NCI-H526 treated with DMSO at 0.1 percent for 48 hours (cell line): ENCODE measurements around the gene KIF24.
"Not testable (repeated sequence)": the region's sequence is repeated elsewhere in the genome, so short reads cannot be mapped to it uniquely, and the experiment has no call there.

Source experiments
- DNase-seq: peaks from one replicate; lab custom pipeline; 2025; lab: John Stamatoyannopoulos, UW

KIF24 gene

DNA sequence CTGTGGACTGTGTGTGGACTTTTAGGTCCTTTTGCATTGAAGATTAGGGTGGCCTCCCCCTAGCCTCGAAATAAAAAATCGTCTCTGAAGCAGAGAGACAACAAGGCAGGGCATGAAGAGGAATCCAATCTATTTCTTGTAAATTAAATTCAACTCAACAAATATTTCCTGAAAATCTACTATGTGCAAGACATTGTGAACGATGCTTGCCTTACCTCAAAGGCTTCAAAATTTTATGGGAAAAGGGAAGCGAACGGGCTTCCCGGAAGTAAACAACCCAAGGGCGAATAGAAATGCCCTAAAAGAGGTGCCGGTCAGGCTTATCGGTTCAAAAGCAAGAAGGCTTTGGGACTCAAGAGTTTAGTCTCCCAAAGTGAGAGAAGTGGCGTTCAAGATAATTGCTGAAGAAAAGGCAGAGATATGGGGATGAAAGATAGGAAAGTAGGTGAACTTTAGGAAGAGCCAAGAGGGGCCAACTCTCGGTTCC lies 525 bp downstream of the KIF24 start:
- DNase-seq: peak; percentile 56

DNA sequence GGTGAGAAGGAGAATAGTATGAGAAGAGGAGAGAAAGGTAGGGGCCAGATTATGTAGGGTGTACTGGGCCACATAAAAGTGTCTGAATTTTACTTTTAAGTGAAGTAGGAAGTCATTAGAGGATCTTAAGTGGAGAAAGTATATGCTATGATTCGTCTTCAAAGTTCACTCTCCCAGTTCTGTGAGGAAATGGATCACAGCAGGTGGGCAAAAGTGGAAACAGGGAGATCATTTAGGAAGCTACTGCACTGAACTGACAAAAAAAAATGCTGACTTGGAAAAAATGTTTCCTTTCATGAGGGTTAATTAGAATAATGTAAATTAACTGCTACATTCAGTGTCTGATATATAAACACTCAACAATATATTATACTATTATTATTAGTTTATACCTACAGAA lies 2.4 kb downstream of the KIF24 start:
- no peak for DNase-seq

DNA sequence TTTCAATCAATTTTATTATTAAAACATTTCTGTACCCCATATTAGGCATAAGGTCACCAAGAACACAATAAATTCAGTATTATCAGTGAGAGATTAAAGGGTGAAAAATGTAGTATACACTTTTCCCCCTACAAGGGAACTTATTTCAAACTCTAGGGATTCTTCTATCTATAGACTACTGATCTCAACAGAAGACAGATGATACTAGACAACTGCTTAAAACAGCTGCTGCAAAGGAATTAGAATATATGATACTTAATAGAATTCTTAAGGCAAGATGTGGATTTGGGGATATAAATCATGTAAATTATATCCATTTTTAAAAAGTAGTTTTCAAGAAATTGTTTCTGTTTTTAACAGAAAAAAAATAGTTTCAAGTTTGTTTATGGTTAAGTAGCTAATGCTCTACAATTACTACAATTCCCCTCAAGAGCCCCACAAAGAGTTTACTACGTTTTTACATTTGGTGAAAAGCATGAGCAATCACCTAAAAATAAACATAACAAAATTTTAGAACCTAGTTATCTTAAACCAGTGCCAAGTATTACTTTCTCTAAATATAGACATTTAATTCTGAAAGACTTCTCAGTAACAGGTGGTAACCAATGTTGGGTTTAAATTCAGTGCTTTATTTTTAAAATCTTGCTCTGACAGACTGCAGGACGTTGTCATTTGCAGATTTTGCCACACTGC lies 6.0 kb downstream of the KIF24 start:
- DNase-seq: no peak

DNA sequence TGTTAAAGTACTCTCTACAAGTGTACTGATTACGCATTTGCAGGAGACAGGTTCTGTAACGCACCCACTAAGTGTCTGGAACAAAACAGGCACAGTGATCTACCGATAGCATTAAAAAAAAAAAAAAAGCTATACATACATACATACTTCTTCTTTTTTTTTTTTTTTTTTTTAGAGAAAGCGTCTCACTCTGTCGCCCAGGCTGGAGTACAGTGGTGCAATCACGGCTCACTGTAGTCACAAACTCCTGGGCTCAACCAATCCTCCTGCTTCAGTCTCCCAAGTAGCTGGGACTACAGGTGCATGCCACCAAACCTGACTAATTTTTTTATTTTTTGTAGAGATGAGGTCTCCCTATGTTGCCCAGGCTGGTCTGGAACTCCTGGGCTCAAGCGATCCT lies 7.6 kb downstream of the KIF24 start:
- no peak for DNase-seq

DNA sequence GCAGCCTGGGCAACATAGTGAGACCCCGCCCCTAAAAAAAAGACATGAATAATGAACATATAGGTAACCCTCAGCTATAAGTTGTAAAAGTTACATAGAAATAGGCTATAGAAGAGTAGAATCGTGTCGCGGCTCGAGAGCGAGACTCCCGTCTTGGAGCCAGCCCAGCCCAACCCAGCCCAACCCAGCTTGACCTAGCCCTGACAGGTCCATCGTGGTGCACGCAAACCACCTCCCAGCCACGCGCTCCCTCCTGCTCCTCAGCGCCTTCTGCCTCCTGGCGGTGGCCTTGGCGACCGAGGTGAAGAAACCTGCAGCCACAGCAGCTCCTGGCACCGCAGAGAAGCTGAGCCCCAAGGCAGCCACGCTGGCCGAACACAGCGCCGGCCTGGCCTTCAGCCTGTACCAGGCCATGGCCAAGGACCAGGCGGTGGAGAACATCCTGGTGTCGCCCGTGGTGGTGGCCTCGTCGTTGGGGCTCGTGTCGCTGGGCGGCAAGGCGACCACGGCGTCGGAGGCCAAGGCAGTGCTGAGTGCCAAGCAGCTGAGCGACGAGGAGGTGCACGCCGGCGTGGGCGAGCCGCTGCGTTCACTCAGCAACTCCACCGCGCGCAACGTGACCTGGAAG lies 10.8 kb downstream of the KIF24 start:
- no peak for DNase-seq

DNA sequence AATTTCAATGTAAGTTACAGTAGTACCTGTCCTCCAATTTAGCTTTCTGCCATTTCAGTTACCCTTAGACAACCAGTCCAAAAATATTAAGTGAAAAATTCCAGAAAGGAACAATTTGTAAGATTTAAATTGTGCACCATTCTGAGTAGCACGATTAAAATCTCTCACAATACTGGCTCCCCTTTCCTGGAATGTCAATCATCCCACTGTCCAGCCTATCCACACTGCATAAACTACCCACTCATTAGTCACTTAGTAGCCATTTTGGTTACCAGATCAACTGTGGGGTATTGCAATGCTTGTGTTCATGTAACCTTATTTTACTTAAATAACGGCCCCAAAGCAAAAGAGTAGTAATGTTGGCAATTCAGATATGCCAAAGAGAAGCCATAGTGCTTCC lies 11.6 kb downstream of the KIF24 start:
- no peak for DNase-seq

DNA sequence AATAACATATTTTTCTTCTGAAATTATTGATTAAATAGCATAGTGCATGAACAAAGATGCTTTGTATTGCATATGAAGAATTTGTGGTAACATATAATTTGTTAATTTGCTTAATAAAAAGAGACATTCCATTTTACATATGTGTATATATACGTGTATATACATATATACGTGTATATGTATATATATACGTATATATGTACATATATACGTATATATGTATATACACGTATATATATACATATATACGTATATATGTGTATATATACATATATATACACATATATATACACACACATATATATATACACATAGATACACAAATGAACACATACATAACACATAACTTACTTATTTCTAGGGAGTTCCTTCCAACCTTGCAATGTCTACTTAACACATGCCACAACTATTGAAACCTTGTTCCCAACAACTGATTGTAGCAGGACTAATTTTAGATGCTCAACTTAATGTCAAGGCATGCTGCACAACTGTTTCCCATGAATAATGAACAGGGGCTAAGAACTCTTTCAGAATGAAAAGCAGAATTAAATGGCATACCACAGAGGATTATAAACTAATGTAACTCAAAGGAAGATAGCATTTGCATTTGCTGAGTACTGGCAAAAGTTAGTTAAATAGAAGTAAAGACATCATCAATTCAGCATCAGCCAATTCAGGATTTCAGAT lies 17.4 kb downstream of the KIF24 start:
- DNase-seq: no peak

DNA sequence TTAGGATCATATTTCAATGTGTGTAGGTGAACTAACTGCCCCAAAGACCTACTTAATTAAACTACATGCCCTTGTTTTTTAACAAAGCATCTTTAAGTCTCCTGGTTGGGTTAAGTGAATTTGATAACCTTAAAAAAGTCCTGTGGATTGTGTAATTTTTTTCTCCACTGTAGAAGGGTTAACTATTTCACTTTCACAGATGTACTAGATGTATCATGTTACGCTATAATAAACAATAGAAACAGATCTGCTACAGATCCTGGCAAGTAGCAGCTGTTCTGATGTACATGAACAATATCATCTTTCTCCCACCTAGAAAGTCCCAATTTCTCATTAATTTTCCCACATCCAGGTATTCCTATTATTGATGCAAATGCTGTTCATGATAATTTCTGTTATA lies 18.9 kb downstream of the KIF24 start:
- DNase-seq: no peak

DNA sequence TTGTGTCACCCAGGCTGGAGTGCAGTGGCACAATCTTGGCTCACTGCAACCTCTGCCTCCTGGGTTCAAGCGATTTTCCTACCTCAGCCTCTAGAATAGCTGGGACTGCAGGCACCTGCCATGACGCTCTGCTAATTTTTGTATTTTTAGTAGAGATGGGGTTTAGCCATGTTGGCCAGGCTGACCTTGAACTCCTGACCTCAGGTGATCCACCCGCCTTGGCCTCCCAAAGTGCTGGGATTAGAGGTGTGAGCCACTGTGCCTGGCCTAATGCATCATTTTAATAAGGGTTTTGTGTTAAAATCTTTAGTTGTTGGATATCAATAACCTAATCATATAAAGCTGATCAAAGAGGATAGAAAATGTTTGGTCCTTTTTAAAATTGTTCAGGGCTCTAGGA lies 20.8 kb downstream of the KIF24 start:
- not testable (repeated sequence) for DNase-seq

DNA sequence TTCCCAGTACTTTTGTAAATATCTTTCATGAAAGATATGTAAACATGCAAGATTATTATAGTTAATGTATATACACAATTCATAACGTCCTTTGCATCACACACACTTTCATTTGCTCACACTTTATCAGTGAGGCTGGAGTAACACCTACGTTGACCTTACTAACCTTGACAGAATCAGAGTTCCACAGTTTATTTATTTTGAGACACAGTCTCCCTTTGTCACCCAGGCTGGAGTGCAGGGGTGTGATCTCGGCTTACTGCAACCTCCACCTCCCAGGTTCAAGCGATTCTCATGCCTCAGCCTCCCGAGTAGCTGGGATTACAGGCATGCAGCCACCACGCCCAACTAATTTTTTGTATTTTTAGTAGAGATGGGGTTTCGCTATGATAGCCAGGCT lies 28.0 kb downstream of the KIF24 start:
- DNase-seq: not testable (repeated sequence)

DNA sequence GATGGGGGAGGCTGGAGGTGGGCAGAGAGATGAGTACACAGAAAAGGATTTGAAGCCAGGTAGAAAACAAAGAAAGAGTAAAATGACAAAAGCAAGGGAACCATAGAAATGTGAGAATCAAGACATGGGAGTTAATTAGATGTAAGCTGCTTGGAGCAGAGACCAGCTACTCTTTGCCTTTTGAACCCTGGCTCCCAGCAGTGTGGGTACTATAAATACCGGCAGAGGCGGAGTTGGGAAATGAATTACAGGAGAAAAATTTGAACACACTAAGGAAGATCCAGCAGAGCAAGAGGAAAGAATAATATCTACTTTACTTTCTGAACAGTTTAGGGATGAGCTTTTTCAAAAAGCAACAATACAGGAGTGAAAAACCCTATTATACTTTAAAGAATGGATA lies 36.5 kb downstream of the KIF24 start:
- no peak for DNase-seq

DNA sequence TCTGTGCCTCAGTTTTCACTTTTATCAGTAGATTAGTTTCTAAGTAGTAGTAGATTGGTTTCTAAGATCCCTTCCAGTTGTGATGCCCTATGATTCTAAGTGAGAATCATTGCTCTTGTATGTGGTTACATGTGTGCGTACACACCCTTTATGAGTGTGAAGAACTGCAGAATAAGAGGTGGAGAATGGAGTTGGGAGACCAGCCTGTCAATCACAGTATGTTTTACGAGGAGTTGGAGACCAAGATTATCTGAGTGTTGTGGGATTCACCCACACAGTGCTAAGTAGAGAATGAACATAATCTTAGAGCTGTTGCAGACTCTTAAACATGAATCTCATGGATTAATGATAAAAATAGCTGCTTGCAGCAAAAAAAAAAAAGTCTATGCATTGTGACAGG lies 37.6 kb downstream of the KIF24 start:
- no peak for DNase-seq

DNA sequence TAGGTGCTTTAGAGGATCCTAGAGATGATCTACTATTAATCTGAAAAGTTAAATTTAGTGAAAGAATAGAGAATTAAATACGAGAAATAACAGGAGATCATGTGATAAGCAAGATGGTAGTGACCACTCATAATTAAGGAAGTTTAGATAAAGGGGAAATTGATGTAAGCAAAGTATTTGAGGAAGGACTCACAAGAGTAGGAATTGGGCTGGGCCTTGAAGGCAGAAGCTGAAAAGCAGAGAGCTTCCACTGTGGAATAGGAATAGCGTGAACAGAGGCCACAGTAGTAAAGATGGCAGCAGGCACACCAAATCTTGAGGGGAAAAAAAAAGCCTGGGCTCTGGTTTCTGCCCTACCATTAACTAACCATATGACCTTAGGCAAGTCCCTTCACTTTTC lies 38.0 kb downstream of the KIF24 start:
- DNase-seq: no peak

DNA sequence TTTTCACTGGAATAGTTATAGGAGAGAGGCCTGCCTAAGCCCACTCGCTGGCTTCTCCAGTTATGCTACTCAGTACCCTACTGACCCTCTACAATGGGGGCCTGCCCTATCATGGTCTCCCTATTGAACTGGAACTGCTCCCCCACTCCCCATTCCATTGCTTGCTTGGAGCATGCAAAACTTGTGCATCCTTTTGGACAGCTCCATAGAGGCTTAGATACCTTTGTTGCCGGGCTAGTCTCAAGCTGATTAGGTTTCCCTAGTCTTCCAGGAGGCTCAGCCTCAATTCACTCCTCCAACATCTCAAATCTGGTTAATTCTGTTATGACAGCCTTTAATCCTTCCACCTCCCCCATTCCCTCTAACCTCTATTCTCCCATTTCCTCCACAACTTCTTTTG lies 39.9 kb downstream of the KIF24 start:
- DNase-seq: no peak

DNA sequence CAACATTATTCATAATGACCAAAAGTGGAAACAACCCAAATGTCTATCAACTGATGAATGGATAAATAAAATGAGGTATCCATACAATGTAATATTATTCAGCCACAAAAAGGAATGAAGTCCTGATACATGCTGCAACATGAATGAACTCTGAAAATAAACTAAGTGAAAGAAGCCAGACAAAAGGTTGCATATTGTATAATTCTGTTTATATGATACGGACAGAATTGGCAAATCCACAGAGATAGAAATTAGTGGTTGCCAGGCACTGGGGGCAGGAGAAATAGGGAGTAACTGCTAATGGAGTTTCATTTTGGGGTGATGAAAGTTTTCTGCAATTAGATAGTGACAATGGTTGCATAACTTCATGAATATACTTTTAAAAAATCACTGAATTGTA lies 47.0 kb downstream of the KIF24 start:
- no peak for DNase-seq

DNA sequence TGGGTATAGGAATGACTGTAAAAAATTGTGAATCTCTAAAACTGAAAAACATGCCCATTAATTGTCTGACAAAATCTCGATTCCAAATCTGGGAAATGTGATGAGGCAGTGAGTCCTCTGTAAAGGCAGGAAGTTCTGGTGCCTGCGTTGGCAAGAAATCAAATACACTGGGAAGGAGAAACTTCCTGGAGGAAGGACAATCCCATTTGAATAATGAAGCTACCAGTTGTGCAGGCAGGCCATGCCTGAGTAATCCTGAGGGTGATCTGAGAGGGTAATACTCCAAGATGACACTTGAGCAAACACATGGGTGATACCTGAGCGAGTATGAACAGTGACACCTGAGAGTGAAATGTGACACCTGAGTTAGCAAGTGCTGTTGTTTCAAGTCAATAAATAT lies 49.7 kb downstream of the KIF24 start:
- peak; percentile 61 for DNase-seq
